Measurements from ENCODE around the gene MED25. TPM values are rescaled to one million over a fixed set of nuclear protein-coding genes. Genes with fewer than 3 reads are reported as not detected.

Gene MED25
- total and polyA plus RNA-seq, 2 of the 8 experiments (the other 6 are each of a cell fraction or from before 2014, with no cell fraction given), result 21.6 to 71.4 TPM

DNA sequence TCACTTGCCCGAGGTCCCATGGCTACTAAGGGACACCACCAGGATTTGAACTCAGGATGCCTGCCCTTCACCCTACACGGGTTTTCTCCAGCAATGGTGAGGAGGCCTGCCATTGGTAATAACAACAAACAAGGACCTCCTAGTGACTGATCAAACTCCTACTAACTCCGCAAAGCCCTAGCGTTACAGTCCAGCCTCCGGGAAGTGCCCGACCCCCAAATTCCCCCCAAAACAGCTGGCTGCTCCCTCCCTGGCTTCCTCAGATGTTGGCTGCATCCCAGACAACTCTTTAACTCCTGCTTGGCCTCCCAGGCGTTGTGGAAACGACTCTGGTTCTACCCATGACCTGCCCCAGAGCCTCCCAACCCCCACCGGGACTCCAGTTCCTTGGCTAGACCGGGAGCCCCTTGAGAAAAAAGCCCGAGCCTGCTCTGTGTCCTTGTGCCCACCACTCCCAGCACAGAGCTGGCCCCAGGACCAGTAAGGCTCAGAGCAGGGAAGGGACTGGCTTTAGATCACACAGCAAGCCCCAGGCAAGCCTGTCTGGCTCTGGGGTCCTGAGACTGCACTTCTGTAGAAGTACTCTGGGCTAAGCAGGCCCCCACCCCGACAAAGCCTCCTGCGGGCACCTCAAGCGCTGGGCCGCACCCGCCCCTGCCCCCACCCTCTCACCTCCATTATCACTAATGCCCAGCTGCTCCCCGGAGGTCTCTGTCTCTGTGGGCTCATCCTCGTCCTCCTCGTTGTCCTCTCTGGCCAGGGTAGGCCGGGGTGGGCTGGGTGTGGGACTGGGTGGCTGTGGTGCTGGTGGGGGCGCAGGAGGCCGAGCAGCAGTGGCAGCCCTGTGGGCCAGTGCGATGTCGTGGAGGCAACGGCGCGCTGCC, 54.4 kb downstream of the MED25 start:
- H3K27me3 ChIP-seq (replicated peaks in 1 of 4; ENCODE audit: control insufficient read depth in 3 of 4, extremely low read depth in 1 of 4, insufficient read depth in 3 of 4, low read length in 3 of 4), result no peaks in the 10 kb centered on the region
- H4K5ac ChIP-seq (ENCODE audit: insufficient read length, low read depth, low read length), result no peak overlapping the region
- no peak overlapping the region for H4K91ac ChIP-seq (replicated peaks; ENCODE audit: insufficient read length, low read length)
- no peak overlapping the region for H3K4me2 ChIP-seq (ENCODE audit: insufficient read depth in 1 of 2, low read depth in 2 of 2, low read length in 2 of 2)
- peaks cover 18% of the 10 kb centered on the region for H3K23me2 ChIP-seq (ENCODE audit: low read depth, low read length)
- no peak overlapping the region for H3K4me3 ChIP-seq (ENCODE audit: extremely low read depth in 1 of 4, insufficient read depth in 2 of 4, low read depth in 3 of 4, low read length in 4 of 4)
- H2AFZ ChIP-seq (ENCODE audit: low read length), result no peak overlapping the region
- H4K20me1 ChIP-seq (replicated peaks in 1 of 2; ENCODE audit: control insufficient read depth in 1 of 2, insufficient read depth in 2 of 2, low read length in 2 of 2), result no peaks in the 10 kb centered on the region
- H4K8ac ChIP-seq (ENCODE audit: extremely low read depth, insufficient read depth, low read length), result no peak overlapping the region
- H2BK15ac ChIP-seq (ENCODE audit: low read length), result no peak overlapping the region
- no peak for TF ChIP-seq SIN3A (conservative IDR thresholded peaks at IDR 0.05 in 1 of 2, IDR thresholded peaks at IDR 0.05 in 1 of 2; ENCODE audit: low read depth in 1 of 2, low read length in 2 of 2)
- TF ChIP-seq SP1 (IDR thresholded peaks at IDR 0.05; ENCODE audit: low read depth, low read length), result no peak
- no peak for TF ChIP-seq MAFK (IDR thresholded peaks at IDR 0.05; ENCODE audit: low read depth, low read length)
- TF ChIP-seq NANOG (IDR thresholded peaks at IDR 0.05; ENCODE audit: insufficient read depth, low read depth, low read length, poor library complexity, severe bottlenecking), result no peak
- TF ChIP-seq HDAC2 (IDR thresholded peaks at IDR 0.05; ENCODE audit: borderline replicate concordance in 1 of 2, low read depth in 2 of 2, low read length in 2 of 2), result no peak
- no peak for TF ChIP-seq CTBP2 (IDR thresholded peaks at IDR 0.05; ENCODE audit: borderline replicate concordance, insufficient read depth, insufficient read length, low read length)
- no peak for TF ChIP-seq CEBPB (IDR thresholded peaks at IDR 0.05; ENCODE audit: low read depth, low read length)
- no peak for TF ChIP-seq RXRA (IDR thresholded peaks at IDR 0.05; ENCODE audit: insufficient read depth, low read depth, low read length)
- TF ChIP-seq EP300 (IDR thresholded peaks at IDR 0.05; ENCODE audit: borderline replicate concordance in 1 of 2, low read depth in 2 of 2, low read length in 2 of 2), result no peak
- no peak overlapping the region for H2BK5ac ChIP-seq (ENCODE audit: low read depth, low read length)
- H3K9me3 ChIP-seq (ENCODE audit: insufficient read depth in 2 of 2, low read depth in 1 of 2, low read length in 1 of 2), result no peaks in the 10 kb centered on the region
- POLR2A ChIA-PET (ENCODE audit: partially characterized antibody), result interaction anchor here (1.0 to 12.4 kb wide), 4 partner anchors 9 to 19 kb away, joined by 3 to 247 read pairs (median 5); partner anchors contain the start of gene PTOV1
- no peak overlapping the region for H3K9ac ChIP-seq (replicated peaks in 1 of 4; ENCODE audit: extremely low read depth in 1 of 4, low read depth in 3 of 4, low read length in 3 of 4)
- no peak for DNase-seq (ENCODE audit: low read depth in 1 of 2, low spot score in 2 of 2)
- CTCF ChIA-PET (ENCODE audit: partially characterized antibody), result interaction anchor here (1.3 kb wide), 1 partner anchor 80 kb away, joined by 3 read pairs; no protein-coding TSS in a partner anchor
- peaks cover 0 to 8% (median 6%) of the 10 kb centered on the region in 4 experiments; a peak in 5 of 7 replicates for H3K4me1 ChIP-seq (replicated peaks in 1 of 4; ENCODE audit: control insufficient read depth in 3 of 4, insufficient read depth in 4 of 4, low read length in 3 of 4)
- no peak overlapping the region for H3K18ac ChIP-seq (ENCODE audit: extremely low read depth, low read length)
- H3K36me3 ChIP-seq (ENCODE audit: control insufficient read depth in 2 of 4, insufficient read depth in 4 of 4, low read length in 3 of 4), result no peaks in the 10 kb centered on the region; a peak in 1 of 8 replicates
- no peak for FAIRE-seq
- no peak overlapping the region for H2BK120ac ChIP-seq (replicated peaks; ENCODE audit: low read depth, low read length)
- no peak overlapping the region for H3K4ac ChIP-seq (replicated peaks; ENCODE audit: insufficient read length, low read depth, low read length)
- H2BK12ac ChIP-seq (ENCODE audit: low read depth, low read length), result no peak overlapping the region
- H3K27ac ChIP-seq (ENCODE audit: low read depth, low read length), result no peak overlapping the region
- no peak overlapping the region for H2BK20ac ChIP-seq (ENCODE audit: low read length)
- H3K79me1 ChIP-seq (ENCODE audit: low read depth, low read length), result peaks cover 12% of the 10 kb centered on the region
- H2AK5ac ChIP-seq (ENCODE audit: low read depth, low read length), result no peak overlapping the region
- no peak overlapping the region for H3K14ac ChIP-seq (ENCODE audit: insufficient read length)
- H3K56ac ChIP-seq (replicated peaks; ENCODE audit: insufficient read length, low read depth, low read length), result no peak overlapping the region
- WGBS, 2 experiments (ENCODE audit: extremely low coverage in 1 of 2, insufficient coverage in 1 of 2, insufficient read length in 1 of 2, insufficient replicate concordance in 2 of 2, low coverage in 1 of 2, low lambda C conversion rate in 2 of 2, missing lambda C conversion rate in 1 of 2), result 87% methylated on average over 14 of the region's 27 CpGs; no CpG with 5 or more reads in 1 of the 2 experiments
- no peak overlapping the region for H3K23ac ChIP-seq (ENCODE audit: insufficient read length)
- peaks cover 0 to 18% of the 10 kb centered on the region in 2 experiments; a peak in 2 of 4 replicates for H3K79me2 ChIP-seq (ENCODE audit: control insufficient read depth in 1 of 2, insufficient read depth in 2 of 2, low read length in 2 of 2)
